ENCODE measurements around the gene TBC1D16.

The TBC1D16 gene

DNA sequence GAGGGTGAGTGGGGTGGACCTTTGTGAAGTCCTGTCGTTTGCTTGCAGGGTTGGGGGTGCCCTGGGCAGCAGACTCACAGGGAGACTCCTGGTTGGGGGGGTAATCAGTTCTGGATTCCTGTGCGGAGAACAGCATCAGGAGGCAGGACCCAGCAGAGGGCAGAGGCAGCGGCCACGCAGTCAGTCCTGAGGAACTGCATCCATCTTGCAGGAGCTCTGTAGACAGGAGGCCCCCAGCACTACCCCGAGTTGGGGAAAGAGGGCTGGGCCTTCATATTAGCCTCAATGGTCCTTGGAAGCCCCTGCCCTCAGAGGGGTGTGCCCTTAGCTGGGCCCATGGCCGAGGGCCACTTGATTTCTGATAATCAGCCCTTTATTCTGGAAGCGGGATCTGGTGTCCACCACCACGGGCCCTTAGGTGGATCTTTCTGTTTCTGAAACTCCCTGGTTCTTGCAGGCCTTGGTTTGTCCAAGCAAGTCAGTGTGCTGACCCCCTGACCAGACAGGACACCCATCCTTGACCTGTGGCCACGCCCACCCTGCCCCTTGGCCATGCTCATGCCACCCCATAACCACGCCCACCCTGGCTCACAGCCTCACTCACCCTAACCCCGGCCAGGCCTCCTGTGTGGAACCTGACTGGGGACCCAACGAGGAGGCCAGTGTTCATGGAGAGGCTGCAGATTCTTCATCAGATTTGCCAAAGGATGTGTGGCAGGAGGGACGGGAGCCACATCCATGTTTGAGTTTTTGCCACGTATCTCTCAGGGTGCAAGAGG lies 122.9 kb downstream of the TBC1D16 start:
- H3K4me3 ChIP-seq (ENCODE audit: low read depth, low read length), result no peak overlapping the region
- TF ChIP-seq, protein P1, sequence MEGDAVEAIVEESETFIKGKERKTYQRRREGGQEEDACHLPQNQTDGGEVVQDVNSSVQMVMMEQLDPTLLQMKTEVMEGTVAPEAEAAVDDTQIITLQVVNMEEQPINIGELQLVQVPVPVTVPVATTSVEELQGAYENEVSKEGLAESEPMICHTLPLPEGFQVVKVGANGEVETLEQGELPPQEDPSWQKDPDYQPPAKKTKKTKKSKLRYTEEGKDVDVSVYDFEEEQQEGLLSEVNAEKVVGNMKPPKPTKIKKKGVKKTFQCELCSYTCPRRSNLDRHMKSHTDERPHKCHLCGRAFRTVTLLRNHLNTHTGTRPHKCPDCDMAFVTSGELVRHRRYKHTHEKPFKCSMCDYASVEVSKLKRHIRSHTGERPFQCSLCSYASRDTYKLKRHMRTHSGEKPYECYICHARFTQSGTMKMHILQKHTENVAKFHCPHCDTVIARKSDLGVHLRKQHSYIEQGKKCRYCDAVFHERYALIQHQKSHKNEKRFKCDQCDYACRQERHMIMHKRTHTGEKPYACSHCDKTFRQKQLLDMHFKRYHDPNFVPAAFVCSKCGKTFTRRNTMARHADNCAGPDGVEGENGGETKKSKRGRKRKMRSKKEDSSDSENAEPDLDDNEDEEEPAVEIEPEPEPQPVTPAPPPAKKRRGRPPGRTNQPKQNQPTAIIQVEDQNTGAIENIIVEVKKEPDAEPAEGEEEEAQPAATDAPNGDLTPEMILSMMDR (conservative IDR thresholded peaks at IDR 0.05; ENCODE audit: low read depth, low read length), result no peak
- no peak for DNase-seq (ENCODE audit: low read depth)

DNA sequence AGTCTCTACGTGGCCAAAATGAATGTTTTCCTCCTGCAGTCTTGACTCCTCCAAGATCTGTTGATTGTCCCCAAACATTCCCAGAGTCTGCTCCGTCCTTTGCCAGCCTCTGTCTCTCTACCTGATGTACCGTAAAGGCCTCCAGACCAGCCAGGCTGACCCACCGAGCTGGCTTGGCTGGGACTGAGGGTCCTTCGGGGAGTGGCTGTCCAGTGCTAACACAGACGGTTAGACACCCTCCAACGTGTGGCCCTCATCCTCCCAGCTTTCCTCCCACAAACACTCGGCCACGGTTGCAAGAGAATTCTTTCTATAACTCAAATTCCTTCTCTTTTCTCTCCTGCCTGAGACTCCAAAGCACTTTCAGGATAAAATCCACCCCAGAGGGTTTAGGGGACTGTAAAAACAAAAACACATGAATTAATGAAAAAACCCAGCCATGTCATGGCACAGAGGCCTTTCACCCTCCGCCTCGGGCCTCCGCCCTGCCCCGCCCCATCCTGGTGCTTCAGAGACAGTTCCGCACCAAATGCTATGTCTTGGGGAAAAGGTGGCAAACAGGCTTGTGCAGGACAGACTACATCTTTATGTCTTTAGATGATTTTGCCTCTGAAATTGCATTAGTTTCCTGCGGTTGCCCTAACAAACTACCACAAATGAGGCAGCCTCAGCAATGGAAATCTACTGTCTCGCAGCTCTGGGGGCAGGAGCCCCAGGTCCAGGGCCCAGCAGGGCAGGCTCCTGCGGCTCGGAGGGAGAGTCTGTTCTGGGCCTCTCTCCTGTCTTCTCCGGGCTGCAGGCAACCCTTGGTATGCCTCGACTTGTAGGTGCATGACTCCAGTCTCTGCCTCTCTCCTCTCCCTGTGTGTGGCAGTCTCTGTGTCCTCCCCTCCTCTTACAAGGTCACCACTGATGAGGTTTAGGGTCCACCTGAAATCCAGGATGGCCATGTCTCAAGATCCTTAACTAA lies 124.0 kb downstream of the TBC1D16 start:
- no peak for DNase-seq (ENCODE audit: low read depth)

DNA sequence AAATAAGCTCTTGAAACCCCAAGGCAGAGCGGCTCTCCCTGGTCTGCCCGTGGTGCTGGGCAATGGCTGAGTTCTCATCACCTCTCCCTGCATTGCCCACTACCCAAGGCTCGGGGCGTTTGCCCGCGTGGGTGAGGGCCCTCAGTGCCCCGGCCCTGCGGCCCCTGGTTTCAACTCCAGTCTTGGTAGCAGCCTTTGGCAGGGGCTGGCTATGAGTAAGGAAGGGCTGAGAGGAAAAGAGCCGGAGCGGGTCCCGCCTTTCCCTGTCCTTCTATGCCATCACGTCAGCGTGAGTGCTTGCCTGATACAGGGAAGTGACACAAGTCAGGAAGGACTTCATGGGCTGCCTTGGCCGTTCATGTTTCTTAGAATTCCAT lies 124.7 kb downstream of the TBC1D16 start:
- no peak overlapping the region for H3K4me3 ChIP-seq (ENCODE audit: low read depth, low read length)
- TF ChIP-seq, protein P1 (conservative IDR thresholded peaks at IDR 0.05; ENCODE audit: low read depth, low read length), result no peak
- DNase-seq (ENCODE audit: low read depth), result no peak

More for the DNA sequence above, 124.0 kb downstream of the TBC1D16 start:
- no peak overlapping the region for H3K4me3 ChIP-seq (ENCODE audit: low read depth, low read length)
- TF ChIP-seq, protein P1 (conservative IDR thresholded peaks at IDR 0.05; ENCODE audit: low read depth, low read length), result no peak

DNA sequence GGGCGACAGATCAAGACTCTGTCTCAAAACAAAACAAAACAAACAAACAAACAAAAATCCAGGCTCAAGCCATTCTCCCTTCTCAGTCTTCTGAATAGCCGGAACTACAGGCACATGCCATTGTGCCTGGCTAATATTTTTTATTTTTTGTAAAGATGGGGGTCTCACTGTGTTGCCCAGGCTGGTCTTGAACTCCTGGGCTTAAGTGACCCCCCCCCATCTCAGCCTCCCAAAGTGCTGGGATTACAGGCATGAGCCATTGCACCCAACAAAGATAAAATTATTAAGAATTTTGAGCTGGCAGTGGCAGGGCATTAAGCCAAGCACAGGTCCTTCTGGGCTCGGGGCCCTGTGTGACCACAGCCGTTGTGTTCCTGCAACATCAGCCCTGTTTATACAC lies 126.6 kb downstream of the TBC1D16 start:
- TF ChIP-seq, protein P1 (conservative IDR thresholded peaks at IDR 0.05; ENCODE audit: low read depth, low read length), result no peak
- H3K4me3 ChIP-seq (ENCODE audit: low read depth, low read length), result no peak overlapping the region

DNA sequence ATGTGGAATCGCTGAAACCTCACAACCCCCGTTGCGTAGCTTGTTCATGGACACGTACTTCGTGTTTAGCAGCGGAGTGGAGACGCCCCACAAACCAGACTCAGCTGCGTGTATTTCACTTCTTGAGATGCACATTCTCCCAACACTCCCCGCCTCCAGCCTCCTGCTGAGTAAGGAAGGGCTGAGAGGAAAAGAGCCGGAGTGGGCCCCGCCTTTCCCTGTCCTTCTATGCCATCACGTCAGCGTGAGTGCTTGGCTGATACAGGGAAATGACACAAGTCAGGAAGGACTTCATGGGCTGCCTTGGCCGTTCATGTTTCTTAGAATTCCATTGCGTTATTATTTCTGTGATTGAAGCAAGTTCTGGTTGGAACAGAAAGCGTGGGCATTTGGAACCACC lies 127.8 kb downstream of the TBC1D16 start:
- no peak overlapping the region for H3K4me3 ChIP-seq (ENCODE audit: low read depth, low read length)
- TF ChIP-seq, protein P1 (conservative IDR thresholded peaks at IDR 0.05; ENCODE audit: low read depth, low read length), result no peak
- DNase-seq (ENCODE audit: low read depth), result peak; percentile 40

More for the DNA sequence above, 126.6 kb downstream of the TBC1D16 start:
- DNase-seq (ENCODE audit: low read depth), result no peak

DNA sequence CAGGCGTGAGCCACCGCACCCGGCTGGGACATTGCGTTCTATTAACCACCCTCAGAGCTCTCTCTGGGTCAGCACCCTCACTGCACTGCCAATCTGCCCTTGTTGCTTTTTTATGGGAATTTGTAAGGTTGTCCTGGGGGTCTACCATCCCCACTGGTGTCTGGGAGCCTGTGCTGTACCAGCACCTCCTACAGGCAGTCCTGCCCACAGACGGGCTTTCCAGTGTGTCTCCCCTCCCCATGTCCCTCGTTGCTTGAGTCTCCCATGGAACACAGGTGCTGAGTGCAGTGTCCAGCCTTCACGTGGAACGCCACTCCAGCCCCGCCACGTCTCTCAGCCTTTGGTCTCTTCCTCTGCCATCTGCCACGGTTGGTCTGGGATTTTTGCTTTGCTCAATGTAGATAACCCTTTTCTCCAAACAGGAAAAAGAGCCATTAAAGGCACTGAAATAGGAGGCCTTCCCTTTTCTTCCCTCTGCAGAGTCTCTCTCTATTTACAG lies 128.4 kb downstream of the TBC1D16 start:
- TF ChIP-seq, protein P1 (conservative IDR thresholded peaks at IDR 0.05; ENCODE audit: low read depth, low read length), result no peak
- DNase-seq (ENCODE audit: low read depth), result no peak
- H3K4me3 ChIP-seq (ENCODE audit: low read depth, low read length), result no peak overlapping the region
